Testis (tissue), 3 donors: ENCODE data around the gene CSF1R. TPM values are rescaled to one million over a fixed set of nuclear protein-coding genes. Genes with fewer than 3 reads are reported as not detected.

Experiments used
- DNase-seq: peaks from one replicate; pipeline ENCODE4 v3.0.0-alpha.2; 2019
- H3K27ac ChIP-seq, 2 donors: fragments of 200-600 bp; sonication (generic); one replicate each; pipeline ENCODE4 v1.5.1; 2019
- H3K27me3 ChIP-seq: fragments of 200-600 bp; sonication (generic); one replicate; pipeline ENCODE4 v1.5.1; 2019
- H3K36me3 ChIP-seq: fragments of 200-600 bp; sonication (generic); one replicate; pipeline ENCODE4 v1.5.1; 2017; ENCODE audit warnings: low read depth; ENCODE audit errors: missing control alignments
- H3K4me1 ChIP-seq: fragments of 200-600 bp; sonication (generic); one replicate; pipeline ENCODE4 v1.5.1; 2019
- H3K4me3 ChIP-seq, 2 donors: fragments of 200-600 bp; sonication (generic); one replicate each; pipeline ENCODE4 v1.5.1; 2017 to 2019
- H3K9me3 ChIP-seq: fragments of 200-600 bp; sonication (generic); one replicate; pipeline ENCODE4 v1.5.1; 2017
- CTCF ChIP-seq, 3 experiments: fragments of 450-650 bp in 2 of 3; fragments of 200-600 bp in 1 of 3; sonication (generic) in 1 of 3; IDR thresholded peaks; one replicate each; pipeline ENCODE4 v1.5.1; 2016 to 2019; ENCODE audit warnings: antibody characterized with exemption in 3 of 3, mild to moderate bottlenecking in 2 of 3, moderate library complexity in 1 of 3
- POLR2A ChIP-seq: fragments of 450-650 bp; IDR thresholded peaks from one replicate; pipeline ENCODE4 v1.6.1; 2017; ENCODE audit warnings: antibody characterized with exemption, mild to moderate bottlenecking, moderate library complexity
- WGBS, 2 donors: methylation state at CpG; one replicate each; pipeline ENCODE4 v1.1.5; 2018; 5-methylcytosine and 5-hydroxymethylcytosine counted together
- intact Hi-C: fragments of 100-400 bp; cut with DNase I; formaldehyde crosslinking; loops from one replicate; pipeline ENCODE4 v1.15.1; 2023; ENCODE audit warnings: low total_unique reads
- polyA plus RNA-seq: library from polyadenylated mRNA; stranded (reverse); fragments of 350-450 nt; fragmentation: Illumina TruSeq; extraction: RNeasy Lipid Tissue Mini Kit (QIAGEN cat#74804); gene quantifications from one replicate; pipeline ENCODE4 v1.2.3, GENCODE V29; 2014; ENCODE audit warnings: low read depth, low replicate concordance; ENCODE audit not compliant: insufficient read depth
- total RNA-seq, 2 donors: library from RNA; depleted of rRNA; stranded (reverse); fragments of >200 nt; gene quantifications; one replicate each; pipeline ENCODE4 v1.2.3, GENCODE V29; 2016

Gene CSF1R
- total and polyA plus RNA-seq, 3 donors from 2014 or later = 4.3 to 25.4 (median 15.7) TPM

- Histone ChIP-seq H3K27ac (no peak overlapping the region), H3K4me3 (no peak overlapping the region), H3K4me1 (no peaks in the 10 kb centered on the region), H3K27me3 (no peaks in the 10 kb centered on the region), H3K36me3 (no peaks in the 10 kb centered on the region), H3K9me3 (no peaks in the 10 kb centered on the region)
- intact Hi-C loops = no loop called here
- 87 to 89% methylated on average over 7 of the region's 7 CpGs for WGBS, 2 donors
- no peak for TF ChIP-seq POLR2A
- no peak for TF ChIP-seq CTCF (IDR thresholded peaks at IDR 0.05)
- no peak for DNase-seq
These were observed 21.6 kb downstream of the CSF1R start for GRCh38 chr5:150064681-150065220.

- Histone ChIP-seq H3K36me3 (no peaks in the 10 kb centered on the region), H3K27ac (no peak overlapping the region), H3K4me1 (no peaks in the 10 kb centered on the region), H3K4me3 (no peak overlapping the region), H3K27me3 (no peaks in the 10 kb centered on the region), H3K9me3 (no peaks in the 10 kb centered on the region)
- TF ChIP-seq POLR2A (no peak), CTCF (IDR thresholded peaks at IDR 0.05) (no peak)
- DNase-seq = no peak
- intact Hi-C loops = no loop called here
- 83 to 87% methylated on average over 3 to 5 of the region's 5 CpGs for WGBS, 2 donors
These were observed 22.7 kb downstream of the CSF1R start for GRCh38 chr5:150063638-150064037.

GRCh38 chr5:150062216-150062922, 24.0 kb downstream of the CSF1R start:
- TF ChIP-seq POLR2A (no peak), CTCF (IDR thresholded peaks at IDR 0.05) (no peak)
- WGBS, 2 donors = 93 to 94% methylated on average over 2 of the region's 2 CpGs
- DNase-seq = no peak
- H3K4me1 ChIP-seq = no peaks in the 10 kb centered on the region
- H3K4me3 ChIP-seq = no peak overlapping the region
- H3K9me3 ChIP-seq = no peaks in the 10 kb centered on the region
- H3K36me3 ChIP-seq = no peaks in the 10 kb centered on the region
- H3K27me3 ChIP-seq = no peaks in the 10 kb centered on the region
- no peak overlapping the region for H3K27ac ChIP-seq
- intact Hi-C loops = no loop called here

- intact Hi-C loops = no loop called here
- H3K9me3 ChIP-seq = no peaks in the 10 kb centered on the region
- no peak for DNase-seq
- 91 to 92% methylated on average over 9 to 12 of the region's 12 CpGs for WGBS, 2 donors
- no peaks in the 10 kb centered on the region for H3K36me3 ChIP-seq
- no peaks in the 10 kb centered on the region for H3K27me3 ChIP-seq
- no peak overlapping the region for H3K27ac ChIP-seq
- H3K4me1 ChIP-seq = no peaks in the 10 kb centered on the region
- no peak for TF ChIP-seq POLR2A
- TF ChIP-seq CTCF (IDR thresholded peaks at IDR 0.05) = no peak
- H3K4me3 ChIP-seq = no peak overlapping the region
These were observed 24.8 kb downstream of the CSF1R start for GRCh38 chr5:150061538-150061995.

- H3K4me1 ChIP-seq = no peaks in the 10 kb centered on the region
- 83 to 86% methylated on average over 6 to 7 of the region's 7 CpGs for WGBS, 2 donors
- no peak for TF ChIP-seq CTCF (IDR thresholded peaks at IDR 0.05)
- no peak for TF ChIP-seq POLR2A
- intact Hi-C loops = no loop called here
- DNase-seq = no peak
- H3K9me3 ChIP-seq = no peaks in the 10 kb centered on the region
- H3K27ac ChIP-seq = no peak overlapping the region
- H3K36me3 ChIP-seq = no peaks in the 10 kb centered on the region
- H3K4me3 ChIP-seq = no peak overlapping the region
- no peaks in the 10 kb centered on the region for H3K27me3 ChIP-seq
These were observed 25.9 kb downstream of the CSF1R start for GRCh38 chr5:150060471-150060870.
